OCI-LY3 (cell line): Measurements from ENCODE around the gene RRAGD.

Experiments
- H2AFZ ChIP-seq: fragments of 200-600, 300-600 bp; shearing (Covaris generic); 2 replicates; pipeline ENCODE4 v1.6.0; 2014; ENCODE audit warnings: antibody characterized with exemption, low read depth, low read length
- H3K27ac ChIP-seq: fragments of 200-600, 300-600 bp; sonication (generic); 2 replicates; pipeline ENCODE4 v1.5.1; 2014; ENCODE audit warnings: mild to moderate bottlenecking, low read length, moderate library complexity, mixed read lengths
- H3K27me3 ChIP-seq: fragments of 200-600, 300-600 bp; sonication (generic); 2 replicates; pipeline ENCODE4 v1.6.1; 2014; ENCODE audit warnings: low read depth, low read length, mixed read lengths
- H3K36me3 ChIP-seq: fragments of 200-600, 300-600 bp; sonication (generic); replicated peaks from 2 replicates; pipeline ENCODE3; 2014; ENCODE audit warnings: low read depth, low read length, mixed read lengths
- H3K4me1 ChIP-seq: fragments of 300-600, 200-600 bp; sonication (generic); 2 replicates; pipeline ENCODE4 v1.6.1; 2014; ENCODE audit warnings: low read length, mixed read lengths
- H3K4me2 ChIP-seq: fragments of 200-600, 300-600 bp; sonication (generic); 2 replicates; pipeline ENCODE4 v1.6.1; 2014; ENCODE audit warnings: low read length, mixed read lengths
- H3K4me3 ChIP-seq: fragments of 300-600, 200-600 bp; sonication (generic); 2 replicates; pipeline ENCODE4 v1.5.1; 2014; ENCODE audit warnings: antibody characterized with exemption, mild to moderate bottlenecking, low read length, moderate library complexity
- H3K79me2 ChIP-seq: fragments of 300-600, 200-600 bp; shearing (Covaris generic); 2 replicates; pipeline ENCODE4 v1.6.1; 2014; ENCODE audit warnings: mild to moderate bottlenecking, low read length, mixed read lengths
- H3K9ac ChIP-seq: fragments of 300-600, 200-600 bp; shearing (Covaris generic); 2 replicates; pipeline ENCODE4 v1.6.0; 2014; ENCODE audit warnings: mild to moderate bottlenecking, low read length, moderate library complexity
- H3K9me3 ChIP-seq: fragments of 200-600, 300-600 bp; shearing (Covaris generic); 2 replicates; pipeline ENCODE4 v1.6.1; 2014; ENCODE audit warnings: low read length, mixed read lengths; ENCODE audit not compliant: insufficient read depth
- H4K20me1 ChIP-seq: fragments of 200-600, 300-600 bp; sonication (generic); 2 replicates; pipeline ENCODE4 v1.6.1; 2016; ENCODE audit warnings: low read length, mixed read lengths; ENCODE audit not compliant: insufficient read depth
- EZH2phosphoT487 ChIP-seq: fragments of 200-600 bp; shearing (Covaris generic); IDR thresholded peaks from 2 replicates; pipeline ENCODE4 v1.6.1; 2018; ENCODE audit warnings: antibody characterized with exemption, mixed run types, low read depth
- TF ChIP-seq, protein P1 (sequence below): fragments of 200-600, 300-600 bp; sonication (generic); IDR thresholded peaks from 2 replicates; pipeline ENCODE4 v1.5.1; 2014; ENCODE audit warnings: antibody characterized with exemption, low read length, low read depth

The RRAGD gene

DNA sequence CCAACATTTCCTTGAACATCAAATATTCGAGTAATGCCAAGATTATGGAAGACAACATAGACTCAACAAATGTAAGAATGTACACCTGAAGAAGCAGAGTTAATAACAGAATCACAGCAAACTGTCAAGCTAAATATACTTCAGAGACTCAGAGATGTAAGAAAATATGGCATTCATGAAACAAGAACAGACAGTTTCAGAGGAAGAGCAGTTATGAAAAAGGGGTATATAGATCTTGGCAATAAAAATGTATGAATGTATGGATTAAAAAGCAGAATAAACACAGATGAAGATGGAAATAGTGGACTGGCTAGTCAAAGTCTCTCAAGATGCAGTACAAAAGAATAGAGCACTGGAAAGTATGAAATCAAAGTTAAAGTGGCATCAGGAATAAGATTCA is 18.4 kb downstream of the RRAGD start:
- Histone ChIP-seq H3K4me3 (no peak overlapping the region), H3K9me3 (no peaks in the 10 kb centered on the region; the same call in 1 of the 2 replicates), H3K27ac (no peak overlapping the region), H3K4me2 (no peak overlapping the region), H3K27me3 (peaks cover 34% of the 10 kb centered on the region), H4K20me1 (peaks cover 16% of the 10 kb centered on the region; the same call in 1 of the 2 replicates), H3K9ac (no peak overlapping the region), H2AFZ (no peak overlapping the region), H3K79me2 (no peaks in the 10 kb centered on the region), H3K4me1 (no peaks in the 10 kb centered on the region), H3K36me3 (no peaks in the 10 kb centered on the region)
- TF ChIP-seq, protein P1, sequence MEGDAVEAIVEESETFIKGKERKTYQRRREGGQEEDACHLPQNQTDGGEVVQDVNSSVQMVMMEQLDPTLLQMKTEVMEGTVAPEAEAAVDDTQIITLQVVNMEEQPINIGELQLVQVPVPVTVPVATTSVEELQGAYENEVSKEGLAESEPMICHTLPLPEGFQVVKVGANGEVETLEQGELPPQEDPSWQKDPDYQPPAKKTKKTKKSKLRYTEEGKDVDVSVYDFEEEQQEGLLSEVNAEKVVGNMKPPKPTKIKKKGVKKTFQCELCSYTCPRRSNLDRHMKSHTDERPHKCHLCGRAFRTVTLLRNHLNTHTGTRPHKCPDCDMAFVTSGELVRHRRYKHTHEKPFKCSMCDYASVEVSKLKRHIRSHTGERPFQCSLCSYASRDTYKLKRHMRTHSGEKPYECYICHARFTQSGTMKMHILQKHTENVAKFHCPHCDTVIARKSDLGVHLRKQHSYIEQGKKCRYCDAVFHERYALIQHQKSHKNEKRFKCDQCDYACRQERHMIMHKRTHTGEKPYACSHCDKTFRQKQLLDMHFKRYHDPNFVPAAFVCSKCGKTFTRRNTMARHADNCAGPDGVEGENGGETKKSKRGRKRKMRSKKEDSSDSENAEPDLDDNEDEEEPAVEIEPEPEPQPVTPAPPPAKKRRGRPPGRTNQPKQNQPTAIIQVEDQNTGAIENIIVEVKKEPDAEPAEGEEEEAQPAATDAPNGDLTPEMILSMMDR = no peak
- TF ChIP-seq EZH2phosphoT487 = no peak

DNA sequence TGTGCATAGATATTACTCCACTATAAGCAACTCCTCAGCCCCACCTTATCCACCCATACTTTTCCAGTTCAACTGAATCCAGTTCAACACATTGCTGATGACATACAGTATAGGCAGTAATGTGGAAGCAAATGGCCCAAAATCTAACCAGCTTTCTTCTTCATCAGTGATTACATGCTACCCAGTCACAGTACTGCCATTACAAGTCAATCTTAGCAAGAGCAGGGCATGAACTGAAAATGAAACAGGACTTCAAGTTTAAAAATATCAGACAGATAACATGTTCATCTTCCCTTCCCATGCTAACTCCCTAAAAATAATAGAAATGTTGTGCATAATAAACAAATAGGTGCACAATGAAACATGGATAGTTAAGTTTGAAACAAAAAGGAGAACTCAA is 19.2 kb downstream of the RRAGD start:
- Histone ChIP-seq H3K27ac (no peak overlapping the region), H3K9me3 (no peaks in the 10 kb centered on the region; the same call in 1 of the 2 replicates), H3K79me2 (no peaks in the 10 kb centered on the region), H3K9ac (no peak overlapping the region), H3K4me2 (no peak overlapping the region), H3K4me1 (peaks cover 3% of the 10 kb centered on the region), H3K27me3 (peaks cover 42% of the 10 kb centered on the region), H2AFZ (no peak overlapping the region), H3K36me3 (no peaks in the 10 kb centered on the region), H3K4me3 (no peak overlapping the region), H4K20me1 (peaks cover 22% of the 10 kb centered on the region; the same call in 1 of the 2 replicates)
- TF ChIP-seq EZH2phosphoT487 = no peak
- TF ChIP-seq, protein P1 = no peak

DNA sequence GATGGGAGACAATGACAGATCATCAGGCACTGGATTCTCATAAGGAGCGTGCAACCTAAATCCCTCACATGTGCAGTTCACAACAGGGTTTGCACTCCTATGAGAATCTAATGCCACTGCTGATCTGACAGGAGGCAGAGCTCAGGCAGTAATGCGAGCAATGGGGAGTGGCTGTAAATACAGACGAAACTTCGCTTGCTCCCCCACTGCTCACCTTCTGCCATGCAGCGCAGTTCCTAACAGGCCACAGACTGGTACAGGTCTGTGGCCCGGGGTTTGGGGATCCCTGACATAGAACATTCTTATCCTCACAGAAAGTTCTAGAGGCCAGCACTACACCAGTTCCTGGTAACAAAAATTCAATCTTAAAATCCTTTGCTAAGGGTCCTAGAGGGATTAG is 23.2 kb downstream of the RRAGD start:
- H3K4me3 ChIP-seq = no peak overlapping the region

GRCh38 chr6:89387516-89388201 is 24.4 kb downstream of the RRAGD start:
- Histone ChIP-seq H3K27me3 (peaks cover 53% of the 10 kb centered on the region), H3K4me3 (peak overlapping the region; percentile 27), H4K20me1 (peaks cover 36% of the 10 kb centered on the region; the same call in 1 of the 2 replicates), H2AFZ (no peak overlapping the region), H3K27ac (no peak overlapping the region), H3K4me1 (peaks cover 19% of the 10 kb centered on the region), H3K9ac (no peak overlapping the region), H3K36me3 (no peaks in the 10 kb centered on the region), H3K9me3 (no peaks in the 10 kb centered on the region), H3K4me2 (peak overlapping the region; percentile 55), H3K79me2 (no peaks in the 10 kb centered on the region)
- TF ChIP-seq, protein P1 = no peak

More for the DNA sequence above, 23.2 kb downstream of the RRAGD start:
- H3K4me2 ChIP-seq = no peak overlapping the region
- H2AFZ ChIP-seq = no peak overlapping the region
- H3K79me2 ChIP-seq = no peaks in the 10 kb centered on the region
- peaks cover 44% of the 10 kb centered on the region; the same call in 1 of the 2 replicates for H4K20me1 ChIP-seq
- H3K27ac ChIP-seq = no peak overlapping the region
- peaks cover 19% of the 10 kb centered on the region for H3K4me1 ChIP-seq
- no peak overlapping the region for H3K9ac ChIP-seq
- no peaks in the 10 kb centered on the region for H3K36me3 ChIP-seq
- H3K27me3 ChIP-seq = peaks cover 58% of the 10 kb centered on the region
- H3K9me3 ChIP-seq = no peaks in the 10 kb centered on the region; the same call in 1 of the 2 replicates
- TF ChIP-seq, protein P1 = no peak
- no peak for TF ChIP-seq EZH2phosphoT487
